GM18867 (cell line): Measurements from ENCODE around the gene QDPR.

ENCODE experiments used
- ATAC-seq: cut with Tn5 transposase; IDR thresholded peaks from one replicate; pipeline ENCODE4 v1.9.1; 2021; ENCODE audit warnings: mild to moderate bottlenecking, moderate library complexity; ENCODE audit not compliant: unreplicated experiment

The QDPR gene

DNA sequence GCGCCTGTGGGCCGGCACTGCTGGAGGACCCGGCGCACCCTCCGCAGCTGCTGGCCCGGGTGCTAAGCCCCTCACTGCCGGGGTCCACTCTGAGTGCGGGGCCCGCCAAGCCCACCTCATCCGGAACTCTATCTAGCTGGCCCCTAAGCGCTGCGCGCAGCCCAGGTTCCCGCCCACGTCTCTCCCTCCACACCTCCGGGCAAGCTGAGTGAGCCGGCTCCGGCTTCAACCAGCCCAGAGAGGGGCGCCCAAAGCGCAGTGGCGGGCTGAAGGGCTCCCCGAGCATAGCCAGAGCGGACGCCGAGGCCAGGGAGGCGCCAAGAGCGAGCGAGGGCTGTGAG is 75.2 kb downstream of the QDPR start:
- ATAC-seq, result no peak
